HG02852 (cell line): ENCODE measurements around the gene SOS2.
"Not testable (repeated sequence)": the region's sequence is repeated elsewhere in the genome, so short reads cannot be mapped to it uniquely, and the experiment has no call there.

Source experiments
- ATAC-seq: cut with Tn5 transposase; IDR thresholded peaks from one replicate; pipeline ENCODE4 v1.9.1; 2021; ENCODE audit warnings: mild to moderate bottlenecking, moderate library complexity; ENCODE audit not compliant: unreplicated experiment

SOS2 gene

DNA sequence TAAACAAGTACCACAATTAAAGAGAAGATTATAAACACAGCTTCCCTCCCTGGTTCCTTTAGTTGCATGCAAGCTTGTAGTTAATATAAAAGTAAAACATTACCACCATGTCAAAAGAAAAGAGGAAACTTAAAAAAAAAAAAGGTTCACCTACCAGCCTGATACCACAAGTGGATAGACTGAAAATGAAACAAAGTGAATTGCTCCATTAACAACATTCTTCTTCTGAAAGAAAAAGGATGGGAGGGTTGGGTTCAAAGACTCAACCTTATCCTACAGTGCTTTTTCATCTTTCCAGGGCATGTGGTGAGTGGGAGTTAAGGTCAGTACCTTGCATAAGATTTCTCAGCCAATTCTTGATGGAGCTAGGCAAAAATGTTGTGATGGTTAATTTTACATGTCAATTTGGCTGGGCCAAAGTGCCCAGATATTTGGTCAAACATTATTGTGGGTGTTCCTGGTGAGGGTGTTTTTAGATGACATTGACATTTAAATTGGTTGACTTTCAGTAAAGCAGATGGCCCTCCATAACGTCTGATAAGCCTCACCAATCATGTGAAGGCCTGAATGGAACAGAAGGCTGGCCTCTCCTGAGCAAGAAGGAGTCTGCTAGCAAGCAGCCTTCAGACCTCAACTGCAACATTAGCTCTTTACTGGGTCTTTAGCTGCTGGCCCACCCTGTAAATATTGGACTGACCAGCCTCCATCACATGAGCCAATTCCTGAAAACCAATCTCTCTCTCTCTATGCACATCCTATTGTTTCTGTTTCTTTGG is 143.8 kb downstream of the SOS2 start:
- no peak for ATAC-seq

DNA sequence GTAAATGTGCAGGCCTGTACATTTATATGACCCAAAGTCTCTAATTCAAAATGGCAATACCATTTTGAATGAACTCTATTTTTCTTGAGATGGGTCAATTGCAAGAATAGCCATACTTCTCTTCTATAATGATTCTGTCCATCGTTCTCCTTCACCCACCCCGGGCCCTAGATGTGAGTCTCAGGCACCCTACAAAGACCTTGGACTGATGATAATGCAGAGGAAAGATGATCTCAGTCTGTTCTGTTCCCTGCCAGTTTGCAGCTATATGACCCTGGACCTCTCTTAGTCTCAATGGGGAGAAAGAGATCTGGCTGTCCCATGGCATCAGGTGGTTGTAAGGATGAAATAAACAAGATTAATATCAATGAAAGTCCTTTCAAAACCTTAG is 145.1 kb downstream of the SOS2 start:
- no peak for ATAC-seq

DNA sequence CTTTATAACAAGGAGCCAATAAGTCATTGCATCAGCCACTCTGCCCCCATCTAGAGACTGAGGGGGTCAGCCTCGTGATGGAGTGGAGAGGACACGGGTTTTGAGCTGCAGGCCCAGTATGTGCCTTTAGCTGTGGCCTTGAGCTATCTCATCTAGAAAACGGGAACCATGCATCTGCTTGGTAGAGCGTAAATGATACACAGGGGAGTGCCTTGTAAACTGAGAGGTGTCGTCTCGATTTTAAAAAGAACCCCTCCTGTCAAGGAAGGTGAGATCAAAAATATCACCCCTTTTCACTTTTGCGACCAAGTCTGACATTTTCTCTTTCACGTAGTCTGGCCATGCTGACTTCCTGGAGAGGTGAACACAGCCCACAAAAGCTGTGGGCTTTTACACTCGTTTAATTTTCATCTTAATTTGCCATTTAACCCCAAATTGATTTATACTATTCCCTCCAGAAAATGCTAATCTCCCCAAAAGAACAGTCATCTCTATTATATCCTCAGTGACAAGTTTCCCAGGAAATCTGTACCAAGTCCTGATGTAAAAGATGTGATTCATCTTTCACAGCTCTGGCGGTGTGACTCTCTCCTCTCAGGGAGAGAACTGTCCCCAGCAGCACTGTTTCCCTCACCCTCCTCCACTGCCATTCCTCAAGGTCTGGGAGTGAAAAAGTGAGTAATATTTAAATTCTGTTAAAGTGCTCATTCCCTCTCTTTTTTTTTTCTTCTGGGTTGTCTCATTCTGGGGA is 145.6 kb downstream of the SOS2 start:
- ATAC-seq = peak; percentile 58

DNA sequence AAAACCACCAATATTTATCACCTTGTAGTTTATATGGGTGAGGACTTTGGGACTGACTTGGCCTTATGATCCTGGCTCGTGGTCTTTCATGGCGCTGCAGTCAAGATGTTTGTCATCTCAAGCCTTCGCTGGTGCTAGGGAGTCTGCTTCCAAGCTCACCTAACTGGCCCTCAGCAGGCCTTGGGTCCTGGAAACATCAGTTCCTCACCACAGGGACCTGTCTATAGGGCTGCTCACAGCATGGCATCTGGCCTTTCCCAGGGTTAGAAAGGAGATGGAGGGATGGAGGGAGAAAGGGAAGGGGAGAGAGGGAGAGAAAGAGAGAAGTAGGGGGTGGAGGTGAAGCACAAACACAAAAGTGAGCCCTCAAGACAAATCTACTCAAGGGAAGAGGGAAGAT is 146.7 kb downstream of the SOS2 start:
- no peak for ATAC-seq

DNA sequence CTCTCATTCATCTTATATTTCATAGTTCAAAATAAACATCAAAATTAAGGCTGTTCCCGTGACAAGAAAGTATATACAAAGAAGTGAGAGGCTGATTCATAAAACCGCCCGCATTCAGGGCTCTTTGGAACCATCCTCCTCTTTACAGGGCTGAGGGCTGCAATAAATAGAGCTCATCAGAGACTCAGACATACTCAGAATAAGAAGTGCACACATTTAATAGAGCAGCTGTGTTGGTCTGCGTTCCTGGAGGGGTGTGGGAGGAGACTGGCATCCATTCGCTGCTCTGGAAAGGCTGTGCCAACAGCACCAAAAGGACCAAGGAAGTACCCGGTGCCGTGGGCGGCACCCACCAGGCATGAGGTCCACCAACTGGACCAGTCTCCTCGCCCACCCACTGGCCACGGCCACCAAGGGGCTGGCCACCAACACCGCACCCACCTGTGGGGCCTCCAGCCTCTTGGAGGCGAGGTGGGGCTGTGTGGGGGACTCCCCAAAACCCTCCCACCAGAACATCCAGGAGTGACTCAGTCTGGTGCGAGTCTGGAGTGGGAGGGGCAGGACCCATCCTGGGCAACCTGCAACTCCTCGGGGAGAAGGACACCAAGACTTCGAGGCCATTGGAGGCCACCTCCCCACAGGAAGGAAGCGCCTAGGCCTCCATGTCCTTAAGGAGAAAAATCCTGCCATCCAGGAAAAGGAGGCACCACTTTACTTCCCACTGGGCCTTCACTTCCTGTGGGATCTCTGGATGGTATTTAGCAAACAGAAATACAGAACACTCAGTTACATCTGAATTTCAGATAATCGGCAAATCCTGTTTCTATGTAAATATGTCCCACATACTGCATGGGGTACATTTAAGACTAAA is 147.7 kb downstream of the SOS2 start:
- peak; percentile 39 for ATAC-seq

DNA sequence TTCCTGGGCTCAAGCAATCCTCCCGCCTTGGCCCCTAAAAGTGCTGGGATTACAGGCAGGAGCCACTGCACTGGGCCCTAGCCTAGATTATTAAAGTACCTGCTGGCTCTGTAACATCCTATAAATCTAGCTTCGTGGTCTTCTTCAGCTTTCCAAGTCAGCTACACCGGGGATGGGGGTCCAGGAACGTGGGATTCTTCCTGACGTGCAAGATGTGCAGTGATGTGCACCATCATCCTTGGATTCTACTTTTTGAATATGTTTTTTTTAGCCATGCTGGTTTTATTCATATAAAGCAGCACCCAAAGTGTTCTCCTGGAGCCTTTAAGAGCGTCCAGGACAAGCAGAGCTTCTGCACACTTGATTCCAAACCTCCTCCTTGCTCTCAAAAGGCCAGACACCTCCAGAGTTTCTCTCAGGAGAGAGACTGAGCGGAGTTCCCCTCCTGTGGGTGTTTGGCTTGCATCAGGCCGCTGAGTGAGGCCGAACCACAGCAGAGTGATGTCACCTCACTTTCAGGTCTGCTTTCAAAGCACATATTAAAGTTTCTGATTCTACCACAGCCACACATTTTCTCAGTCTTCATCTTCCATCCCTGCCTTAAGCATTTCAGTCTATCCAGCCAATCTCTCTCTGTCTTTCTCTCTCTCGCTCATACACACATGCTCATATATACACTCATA is 148.5 kb downstream of the SOS2 start:
- ATAC-seq = peak; percentile 78

DNA sequence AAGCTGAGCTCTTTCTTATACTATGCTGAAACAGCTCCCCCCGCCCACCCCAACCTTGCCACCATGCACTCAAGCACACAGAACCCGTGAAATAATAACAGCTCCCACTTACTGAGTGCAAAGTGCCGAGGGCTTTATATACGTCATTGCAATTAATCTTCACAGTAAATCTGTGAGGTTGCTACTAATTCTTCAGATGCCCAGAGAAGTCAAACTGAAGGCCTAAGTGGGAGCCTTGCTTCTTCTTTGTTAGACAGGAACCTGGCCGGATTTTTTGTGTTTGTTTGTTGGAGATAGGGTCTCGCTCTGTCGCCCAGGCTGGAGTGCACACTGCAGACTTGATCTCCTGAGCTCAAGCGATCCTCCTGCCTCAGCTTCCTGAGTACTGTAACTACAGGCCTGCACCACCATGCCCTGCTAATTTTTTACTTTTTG is 149.1 kb downstream of the SOS2 start:
- ATAC-seq = no peak

DNA sequence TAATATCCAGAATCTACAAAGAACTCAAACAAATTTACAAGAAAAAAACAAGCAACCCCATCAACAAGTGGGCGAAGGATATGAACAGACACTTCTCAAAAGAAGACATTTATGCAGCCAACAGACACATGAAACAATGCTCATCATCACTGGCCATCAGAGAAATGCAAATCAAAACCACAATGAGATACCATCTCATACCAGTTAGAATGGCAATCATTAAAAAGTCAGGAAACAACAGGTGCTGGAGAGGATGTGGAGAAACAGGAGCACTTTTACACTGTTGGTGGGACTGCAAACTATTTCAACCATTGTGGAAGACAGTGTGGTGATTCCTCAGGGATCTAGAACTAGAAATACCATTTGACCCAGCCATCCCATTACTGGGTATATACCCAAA is 152.3 kb downstream of the SOS2 start:
- not testable (repeated sequence) for ATAC-seq

DNA sequence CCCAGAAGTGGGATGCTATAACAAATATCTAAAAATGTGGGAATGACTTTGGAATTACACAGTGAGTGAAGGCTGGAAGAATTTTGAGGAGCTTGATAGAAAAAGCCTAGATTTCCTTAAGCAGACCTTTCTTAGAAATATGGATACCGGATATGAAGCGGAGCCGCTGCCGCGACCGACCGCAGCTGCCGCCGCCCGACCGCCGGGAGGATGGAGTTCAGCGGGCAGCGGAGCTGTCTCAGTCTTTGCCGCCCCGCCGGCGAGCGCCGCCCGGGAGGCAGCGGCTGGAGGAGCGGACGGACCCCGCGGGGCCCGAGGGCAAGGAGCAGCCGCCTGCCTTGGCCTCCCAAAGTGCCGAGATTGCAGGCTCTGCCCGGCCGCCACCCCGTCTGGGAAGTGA is 157.7 kb downstream of the SOS2 start:
- not testable (repeated sequence) for ATAC-seq

DNA sequence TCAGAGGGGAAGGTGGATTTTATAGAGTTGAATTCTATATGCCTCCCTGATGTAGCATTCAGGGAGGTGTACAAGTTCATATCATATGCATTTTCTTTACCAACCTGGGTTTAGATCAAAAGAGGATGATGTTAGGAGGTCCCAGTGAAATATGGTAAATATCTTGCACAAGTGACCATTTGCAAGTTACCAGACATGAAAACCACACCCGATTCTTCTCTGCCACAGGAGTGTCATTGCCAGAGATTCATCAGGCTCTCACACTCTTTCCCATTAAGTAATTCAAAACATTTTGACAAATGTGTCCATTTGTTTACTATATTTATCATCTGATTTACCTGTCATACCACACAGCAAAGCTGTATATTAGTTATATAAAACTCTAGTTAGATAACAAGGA is 159.0 kb downstream of the SOS2 start:
- no peak for ATAC-seq

DNA sequence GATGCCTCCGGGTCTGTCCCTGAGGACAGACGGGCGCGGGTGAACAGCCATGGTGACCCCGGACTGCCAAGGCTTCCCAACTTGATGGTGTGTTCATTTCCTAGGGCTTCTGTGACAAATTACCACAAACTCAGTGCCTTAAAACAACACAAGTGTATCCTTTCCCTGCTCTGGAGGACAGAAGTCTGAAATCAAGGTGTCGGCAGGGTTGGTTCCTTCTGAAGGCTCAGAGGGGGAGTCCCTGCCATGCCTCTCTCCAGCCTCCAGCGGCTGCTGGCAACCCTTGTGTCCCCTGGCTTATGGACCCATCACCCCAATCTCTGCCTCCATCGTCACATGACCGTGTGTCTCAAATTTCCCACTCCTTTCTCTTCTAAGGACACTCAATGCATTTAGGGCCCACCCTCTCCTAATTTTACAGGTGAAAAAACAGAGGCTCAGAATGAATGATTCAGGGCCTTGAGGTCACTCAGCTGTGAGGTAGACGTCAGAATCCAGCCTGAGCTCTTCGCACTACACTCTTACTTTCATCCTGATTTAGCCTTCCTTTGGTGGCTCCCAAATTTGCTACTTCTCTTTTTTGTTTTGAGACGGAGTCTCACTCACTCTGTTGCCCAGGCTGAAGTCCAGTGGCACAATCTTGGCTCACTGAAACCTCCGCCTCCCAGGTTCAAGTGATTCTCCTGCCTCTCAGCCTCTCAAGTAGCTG is 160.4 kb downstream of the SOS2 start:
- no peak for ATAC-seq

DNA sequence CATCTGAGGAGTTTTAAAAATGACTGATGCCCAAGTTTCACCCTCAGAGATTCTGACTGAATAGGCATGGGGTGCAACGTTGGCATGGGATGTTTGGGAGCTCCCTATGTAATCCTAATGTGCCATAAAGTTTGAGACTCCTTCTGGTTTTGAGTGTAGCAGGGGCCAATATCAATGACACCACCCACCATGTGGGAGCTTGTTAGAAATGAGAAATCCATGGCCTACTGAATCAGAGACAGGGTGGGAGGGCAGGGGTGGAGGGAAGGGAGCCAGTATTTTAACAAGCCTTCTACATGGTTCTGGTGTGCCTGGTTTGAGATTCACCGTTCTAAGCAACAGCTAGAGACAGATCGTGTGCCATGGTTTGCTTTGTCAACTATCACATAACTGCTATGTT is 161.1 kb downstream of the SOS2 start:
- ATAC-seq = no peak

DNA sequence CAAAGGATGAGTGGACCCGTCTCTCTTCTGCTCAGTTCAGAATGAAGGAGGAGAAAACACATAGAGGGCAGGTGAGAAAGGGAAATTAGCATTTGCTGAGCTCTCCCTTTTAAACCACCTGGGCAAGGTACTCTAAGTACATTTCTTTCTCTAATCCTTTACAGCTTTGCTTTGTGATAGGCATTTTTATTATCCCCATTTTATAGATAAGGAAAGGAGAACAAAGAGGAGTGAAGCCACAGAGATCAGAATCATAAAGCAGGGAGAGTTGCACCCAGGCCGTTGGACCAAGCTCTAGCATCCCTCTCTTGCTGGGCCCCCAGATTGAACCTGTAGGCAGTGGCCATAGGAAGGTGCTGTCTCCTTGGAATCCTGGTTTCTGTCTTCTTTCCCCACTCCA is 162.1 kb downstream of the SOS2 start:
- no peak for ATAC-seq

DNA sequence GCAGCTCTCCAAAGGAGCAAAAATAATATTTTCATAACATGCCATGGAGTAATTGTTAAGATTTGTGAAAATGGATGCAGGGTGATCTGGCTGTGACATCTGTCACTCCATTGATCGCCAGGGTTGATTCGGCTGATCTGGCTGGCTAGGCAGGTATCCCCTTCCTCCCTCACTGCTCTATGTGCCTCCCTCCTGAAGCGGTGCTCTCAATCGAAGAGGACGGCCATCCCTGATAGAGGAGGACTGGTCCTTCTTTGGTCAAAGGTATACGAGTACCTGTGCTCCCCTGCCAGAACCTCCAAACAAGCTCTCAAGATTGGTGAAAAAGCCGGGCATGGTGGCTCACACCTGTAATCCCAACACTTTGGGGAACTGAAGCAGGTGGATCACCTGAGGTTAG is 162.9 kb downstream of the SOS2 start:
- no peak for ATAC-seq

DNA sequence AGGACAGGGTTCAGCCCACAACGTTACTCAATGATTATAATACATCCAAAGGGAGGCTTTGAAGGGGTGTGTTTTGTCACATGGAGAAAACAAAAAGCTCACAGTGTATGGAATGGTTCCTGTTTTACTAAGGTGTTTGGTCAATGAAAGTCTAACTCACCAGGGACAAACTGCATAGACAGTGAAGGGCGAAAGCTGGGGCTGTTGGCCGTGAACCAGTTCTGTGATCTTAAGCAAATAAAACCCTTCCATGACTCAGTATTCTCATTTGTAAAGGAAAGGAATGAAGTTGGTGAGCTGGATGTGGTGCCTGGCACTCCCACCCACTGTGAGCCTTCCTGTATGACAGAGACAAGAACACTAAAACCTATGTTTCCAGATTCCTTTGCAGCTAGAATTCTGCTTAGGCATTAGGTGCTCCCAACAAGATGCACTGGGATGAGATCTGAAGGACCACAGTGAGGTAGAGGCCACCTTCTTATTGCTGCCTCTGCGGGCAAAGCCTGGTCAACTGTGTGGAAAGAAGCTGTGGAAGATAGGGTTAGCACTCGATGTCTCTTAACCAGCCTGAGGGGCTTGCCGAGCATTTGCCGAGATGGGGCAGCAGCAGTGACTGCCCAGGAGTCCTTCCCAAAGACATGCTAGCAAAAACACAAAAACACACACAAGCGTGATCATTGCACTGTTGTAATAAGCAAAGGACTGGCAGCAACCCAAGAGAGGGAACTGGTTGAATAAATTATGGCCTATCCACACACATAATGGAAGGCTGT is 163.5 kb downstream of the SOS2 start:
- ATAC-seq = no peak
